A673 (cell line): ENCODE measurements around the gene TMEM61. TPM values are rescaled to one million over a fixed set of nuclear protein-coding genes. Genes with fewer than 3 reads are reported as not detected.
A peak's percentile ranks its signal among the peaks of the same experiment; 100 is the strongest.
"Not testable (repeated sequence)": the region's sequence is repeated elsewhere in the genome, so short reads cannot be mapped to it uniquely, and the experiment has no call there.

Experiments used
- BruUV-seq: library from RNA; stranded (reverse); fragments of 400-500 nt; replicated peaks from 2 replicates; lab custom pipeline; 2021; lab: Mats Ljungman, UMichigan
- CTCF ChIA-PET: fragments of 300-600 bp; sonication (Branson Sonifier 250); formaldehyde crosslinking; loops from one replicate; lab custom pipeline; 2022; ENCODE audit warnings: antibody characterized with exemption; lab: Charles Lee
- POLR2A ChIA-PET: fragments of 300-600 bp; sonication (Branson Sonifier 250); formaldehyde crosslinking; loops from one replicate; lab custom pipeline; 2022; ENCODE audit warnings: antibody characterized with exemption; ENCODE audit not compliant: low non-redundant PET; lab: Charles Lee
- DNase-seq: peaks from one replicate; pipeline ENCODE4 v3.0.0-alpha.2; 2015; ENCODE audit warnings: low spot score
- H3K27ac ChIP-seq: fragments of 200-600 bp; sonication (generic); 2 replicates; pipeline ENCODE4 v1.5.1; 2016; ENCODE audit warnings: mixed run types, low read depth, mild to moderate bottlenecking, mixed read lengths, antibody characterized with exemption, low read length; ENCODE audit not compliant: poor library complexity, severe bottlenecking
- H3K27me3 ChIP-seq: fragments of 200-600 bp; sonication (generic); replicated peaks from 2 replicates; pipeline ENCODE4 v1.6.1; 2017; ENCODE audit warnings: mixed run types, low read depth, mild to moderate bottlenecking, mixed read lengths, antibody characterized with exemption, low read length; ENCODE audit not compliant: insufficient read depth, poor library complexity
- H3K36me3 ChIP-seq: fragments of 200-600 bp; sonication (generic); 2 replicates; pipeline ENCODE4 v1.6.1; 2016; ENCODE audit warnings: mixed run types, mild to moderate bottlenecking, mixed read lengths, antibody characterized with exemption, low read length; ENCODE audit not compliant: insufficient read depth, poor library complexity, severe bottlenecking
- H3K4me1 ChIP-seq: fragments of 200-600 bp; sonication (generic); 2 replicates; pipeline ENCODE4 v1.6.1; 2017; ENCODE audit warnings: mixed run types, mild to moderate bottlenecking, mixed read lengths, antibody characterized with exemption, low read length; ENCODE audit not compliant: insufficient read depth, poor library complexity, severe bottlenecking
- H3K4me3 ChIP-seq: fragments of 200-600 bp; sonication (generic); 2 replicates; pipeline ENCODE4 v1.5.1; 2016; ENCODE audit warnings: low read depth, mixed run types, mild to moderate bottlenecking, mixed read lengths, low read length; ENCODE audit not compliant: poor library complexity, severe bottlenecking
- H3K9me3 ChIP-seq: fragments of 200-600 bp; sonication (generic); 2 replicates; pipeline ENCODE4 v1.6.1; 2016; ENCODE audit warnings: mixed run types, low read depth, mild to moderate bottlenecking, mixed read lengths, antibody characterized with exemption, low read length; ENCODE audit not compliant: poor library complexity, severe bottlenecking
- EZH2 ChIP-seq: fragments of 200-600 bp; sonication (generic); IDR thresholded peaks from 2 replicates; pipeline ENCODE4 v1.6.1; 2017; ENCODE audit warnings: borderline replicate concordance, low read depth, mild to moderate bottlenecking, mixed read lengths, antibody characterized with exemption, low read length; ENCODE audit not compliant: poor library complexity, severe bottlenecking
- intact Hi-C: fragments of 100-400 bp; cut with micrococcal nuclease; formaldehyde crosslinking; loops from one replicate; pipeline ENCODE4 v1.10.0; 2022; ENCODE audit not compliant: unreplicated experiment
- total RNA-seq: library from RNA; stranded (reverse); gene quantifications from 2 replicates; pipeline ENCODE4 v1.2.3, GENCODE V29; 2021
- TF ChIP-seq, protein P1 (sequence below): fragments of 300-800, 200-600 bp; sonication (generic); conservative IDR thresholded peaks from 2 replicates; pipeline ENCODE4 v1.5.1; 2017; ENCODE audit warnings: low read depth, mild to moderate bottlenecking, antibody characterized with exemption, low read length, moderate library complexity, mixed read lengths

Gene TMEM61
- total RNA-seq, 1 experiment from 2014 or later = not detected

DNA sequence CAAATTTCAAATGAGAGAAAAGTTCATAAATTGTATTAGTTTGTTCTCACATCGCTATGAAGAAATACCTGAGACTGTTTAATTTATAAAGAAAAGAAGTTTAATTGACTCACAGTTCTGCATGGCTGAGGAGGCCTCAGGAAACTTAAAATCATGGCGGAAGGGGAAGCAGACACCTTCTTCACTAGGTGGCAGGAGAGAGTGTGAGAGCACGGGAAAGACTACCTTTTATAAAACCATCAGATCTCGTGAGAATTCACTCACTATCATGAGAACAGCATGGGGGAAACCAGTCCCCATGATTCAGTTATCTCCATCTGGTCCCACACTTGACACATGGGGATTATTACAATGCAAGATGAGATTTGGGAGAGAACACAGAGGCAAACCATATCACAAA is 41.5 kb upstream of the TMEM61 start:
- H3K9me3 ChIP-seq, H3K4me3 ChIP-seq, BruUV-seq, H3K27me3 ChIP-seq, H3K27ac ChIP-seq, intact Hi-C loops, H3K36me3 ChIP-seq, DNase-seq, POLR2A ChIA-PET: not testable (repeated sequence)
- H3K4me1 ChIP-seq = peaks cover 27% of the 10 kb centered on the region
- CTCF ChIA-PET = interaction anchor here (0.6 kb wide), 1 partner anchor 450 kb away, joined by 4 read pairs; no protein-coding TSS in a partner anchor
- TF ChIP-seq, protein P1, sequence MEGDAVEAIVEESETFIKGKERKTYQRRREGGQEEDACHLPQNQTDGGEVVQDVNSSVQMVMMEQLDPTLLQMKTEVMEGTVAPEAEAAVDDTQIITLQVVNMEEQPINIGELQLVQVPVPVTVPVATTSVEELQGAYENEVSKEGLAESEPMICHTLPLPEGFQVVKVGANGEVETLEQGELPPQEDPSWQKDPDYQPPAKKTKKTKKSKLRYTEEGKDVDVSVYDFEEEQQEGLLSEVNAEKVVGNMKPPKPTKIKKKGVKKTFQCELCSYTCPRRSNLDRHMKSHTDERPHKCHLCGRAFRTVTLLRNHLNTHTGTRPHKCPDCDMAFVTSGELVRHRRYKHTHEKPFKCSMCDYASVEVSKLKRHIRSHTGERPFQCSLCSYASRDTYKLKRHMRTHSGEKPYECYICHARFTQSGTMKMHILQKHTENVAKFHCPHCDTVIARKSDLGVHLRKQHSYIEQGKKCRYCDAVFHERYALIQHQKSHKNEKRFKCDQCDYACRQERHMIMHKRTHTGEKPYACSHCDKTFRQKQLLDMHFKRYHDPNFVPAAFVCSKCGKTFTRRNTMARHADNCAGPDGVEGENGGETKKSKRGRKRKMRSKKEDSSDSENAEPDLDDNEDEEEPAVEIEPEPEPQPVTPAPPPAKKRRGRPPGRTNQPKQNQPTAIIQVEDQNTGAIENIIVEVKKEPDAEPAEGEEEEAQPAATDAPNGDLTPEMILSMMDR = 0 out of 2 replicates have a peak, but pooled peaks have one; percentile 24

DNA sequence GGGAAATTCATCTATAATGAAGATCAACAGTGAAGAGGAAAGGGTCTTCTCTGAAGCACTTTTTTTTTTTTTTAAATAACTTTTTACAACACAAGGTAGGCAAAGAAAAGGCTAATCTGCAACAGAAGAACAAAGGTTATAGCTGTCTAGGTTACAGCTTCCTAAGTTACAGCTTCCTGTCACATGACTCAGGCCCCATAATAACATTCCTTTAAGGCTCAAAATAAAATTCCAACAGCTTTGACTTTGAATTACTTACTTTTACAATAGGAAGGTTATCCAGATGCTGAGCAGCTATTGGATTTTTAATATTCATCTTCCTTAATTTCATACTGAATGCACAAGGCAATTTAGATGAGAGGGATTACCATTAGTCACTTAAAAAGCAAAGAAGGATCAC is 40.4 kb upstream of the TMEM61 start:
- Histone ChIP-seq H3K4me3 (no peak overlapping the region), H3K27me3 (no peaks in the 10 kb centered on the region), H3K36me3 (no peaks in the 10 kb centered on the region), H3K4me1 (peaks cover 27% of the 10 kb centered on the region), H3K9me3 (no peaks in the 10 kb centered on the region), H3K27ac (no peak overlapping the region)
- BruUV-seq = no TSS peak
- ChIA-PET CTCF (interaction anchor here (0.5 to 1.6 kb wide), 2 partner anchors 82 to 451 kb away, joined by 6 to 7 read pairs; no protein-coding TSS in a partner anchor), POLR2A (no interaction called here)
- TF ChIP-seq, protein P1 = no peak
- TF ChIP-seq EZH2 = no peak
- intact Hi-C loops = loop anchor here (10.0 kb wide), 1 partner anchor 335 kb away; no protein-coding TSS in a partner anchor
- DNase-seq = peak; percentile 72

DNA sequence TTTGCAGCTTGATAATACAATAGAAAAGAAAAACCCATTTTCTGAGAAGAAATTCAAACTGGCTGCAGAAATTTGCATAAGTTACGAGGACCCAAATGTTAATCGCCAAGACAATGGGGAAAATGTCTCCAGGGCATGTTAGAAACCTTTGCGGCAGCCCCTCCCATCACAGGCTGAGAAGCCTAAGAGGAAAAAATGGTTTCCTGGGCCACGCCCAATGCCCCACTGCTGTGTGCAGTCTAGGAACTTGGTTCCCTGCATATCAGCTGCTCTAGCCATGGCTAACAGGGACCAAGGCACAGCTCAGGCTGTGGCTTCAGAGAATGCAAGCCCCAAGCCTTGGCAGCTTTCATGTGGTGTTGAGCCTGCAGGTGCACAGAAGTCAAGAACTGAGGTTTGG is 37.5 kb upstream of the TMEM61 start:
- Histone ChIP-seq H3K27me3 (no peaks in the 10 kb centered on the region), H3K4me3 (no peak overlapping the region), H3K27ac (no peak overlapping the region), H3K9me3 (no peaks in the 10 kb centered on the region), H3K36me3 (no peaks in the 10 kb centered on the region), H3K4me1 (peaks cover 16% of the 10 kb centered on the region)
- intact Hi-C loops = loop anchor here (10.0 kb wide), 1 partner anchor 332 kb away; no protein-coding TSS in a partner anchor
- CTCF ChIA-PET = no interaction called here
- POLR2A ChIA-PET = no interaction called here
- no TSS peak for BruUV-seq
- TF ChIP-seq EZH2 = no peak
- TF ChIP-seq, protein P1 = no peak
- no peak for DNase-seq
